Measurements from ENCODE around the gene PCDHGA2. TPM values are rescaled to one million over a fixed set of nuclear protein-coding genes. Genes with fewer than 3 reads are reported as not detected.

Gene PCDHGA2
- total and polyA plus RNA-seq, 9 of the 15 experiments (the other 6 are each of a cell fraction or from before 2014, with no cell fraction given) = 0.07 to 0.27 (median 0.15) TPM; not detected in 2

GRCh38 chr5:141320225-141321169 is 18.1 kb upstream of the PCDHGA2 start, which contains the start of gene TAF7 (continued):
- TF ChIP-seq PRPF4 (IDR thresholded peaks at IDR 0.05; ENCODE audit: insufficient read depth, low read depth, low read length, poor library complexity, severe bottlenecking) = no peak
- TF ChIP-seq ADNP (tag; IDR thresholded peaks at IDR 0.05) = no peak
- TF ChIP-seq E2F5 (CRISPR knock-in tag; IDR thresholded peaks at IDR 0.05) = no peak
- TF ChIP-seq BACH1 (tag; IDR thresholded peaks at IDR 0.05) = no peak
- no peak for TF ChIP-seq CSDE1 (IDR thresholded peaks at IDR 0.05)
- TF ChIP-seq IRF1 (CRISPR knock-in tag; IDR thresholded peaks at IDR 0.05; ENCODE audit: borderline replicate concordance) = no peak
- no peak for TF ChIP-seq SAP30 (IDR thresholded peaks at IDR 0.05; ENCODE audit: borderline replicate concordance, insufficient read depth, low read depth, low read length, poor library complexity, severe bottlenecking)
- TF ChIP-seq HCFC1 (IDR thresholded peaks at IDR 0.05; ENCODE audit: low read depth, low read length) = peak; percentile 46; the same call in 1 of the 2 replicates
- peak; percentile 56; the same call in 1 of the 2 replicates for TF ChIP-seq SMAD4 (CRISPR knock-in tag; conservative IDR thresholded peaks at IDR 0.05)
- no peak for TF ChIP-seq ZNF212 (CRISPR knock-in tag; IDR thresholded peaks at IDR 0.05)
- TF ChIP-seq THRA (IDR thresholded peaks at IDR 0.05) = no peak
- TF ChIP-seq NR0B1 (IDR thresholded peaks at IDR 0.05; ENCODE audit: partially characterized antibody) = no peak
- TF ChIP-seq SMARCC2 (IDR thresholded peaks at IDR 0.05; ENCODE audit: low read depth) = peak; percentile 93
- no peak for TF ChIP-seq CEBPZ (IDR thresholded peaks at IDR 0.05; ENCODE audit: borderline replicate concordance, low read depth, low read length)
- TF ChIP-seq ELF2 (CRISPR knock-in tag; IDR thresholded peaks at IDR 0.05) = peak; percentile 84
- no peak for TF ChIP-seq ZNF668 (CRISPR knock-in tag; IDR thresholded peaks at IDR 0.05)
